Inferior parietal cortex (tissue), 1 donor: ENCODE results near the gene ZDHHC14.

Experiments
- DNase-seq: peaks from one replicate; pipeline ENCODE4 v3.0.0-alpha.2; 2016; ENCODE audit errors: extremely low spot score

Gene ZDHHC14

GRCh38 chr6:157615951-157616350 lies 235.0 kb downstream of the ZDHHC14 start:
- DNase-seq: no peak

GRCh38 chr6:157620944-157621343 lies 240.0 kb downstream of the ZDHHC14 start:
- DNase-seq: no peak

GRCh38 chr6:157621406-157621805 lies 240.4 kb downstream of the ZDHHC14 start:
- DNase-seq: no peak

- no peak for DNase-seq
Observed at GRCh38 chr6:157622427-157622826, 241.4 kb downstream of the ZDHHC14 start.

- DNase-seq: no peak
Observed at GRCh38 chr6:157625111-157625510, 244.1 kb downstream of the ZDHHC14 start.

GRCh38 chr6:157625764-157626163 lies 244.8 kb downstream of the ZDHHC14 start:
- DNase-seq: no peak

GRCh38 chr6:157627195-157627966 lies 246.4 kb downstream of the ZDHHC14 start:
- DNase-seq: no peak

GRCh38 chr6:157628463-157628862 lies 247.5 kb downstream of the ZDHHC14 start:
- no peak for DNase-seq

GRCh38 chr6:157629220-157629619 lies 248.2 kb downstream of the ZDHHC14 start:
- no peak for DNase-seq

GRCh38 chr6:157630463-157631080 lies 249.6 kb downstream of the ZDHHC14 start:
- DNase-seq: no peak

GRCh38 chr6:157631412-157631811 lies 250.4 kb downstream of the ZDHHC14 start:
- no peak for DNase-seq

- DNase-seq: no peak
Observed at GRCh38 chr6:157631838-157632614, 251.0 kb downstream of the ZDHHC14 start.

GRCh38 chr6:157632821-157633220 lies 251.8 kb downstream of the ZDHHC14 start:
- peak; percentile 42 for DNase-seq

GRCh38 chr6:157634546-157634945 lies 253.6 kb downstream of the ZDHHC14 start:
- DNase-seq: no peak

- no peak for DNase-seq
Observed at GRCh38 chr6:157635388-157636244, 254.6 kb downstream of the ZDHHC14 start.

- no peak for DNase-seq
Observed at GRCh38 chr6:157637516-157637915, 256.5 kb downstream of the ZDHHC14 start.

- no peak for DNase-seq
Observed at GRCh38 chr6:157637941-157638662, 257.1 kb downstream of the ZDHHC14 start.

- DNase-seq: no peak
Observed at GRCh38 chr6:157638779-157639178, 257.8 kb downstream of the ZDHHC14 start.

- no peak for DNase-seq
Observed at GRCh38 chr6:157640746-157641451, 259.9 kb downstream of the ZDHHC14 start.

- no peak for DNase-seq
Observed at GRCh38 chr6:157641837-157642236, 260.8 kb downstream of the ZDHHC14 start.
